NCI-H2081 treated with DMSO at 0.1 percent for 48 hours (cell line): ENCODE measurements around the gene IL31RA.

Experiments used
- DNase-seq: peaks from one replicate; lab custom pipeline; 2025; lab: John Stamatoyannopoulos, UW

The IL31RA gene

GRCh38 chr5:55860288-55860687 lies 9.1 kb downstream of the IL31RA start:
- DNase-seq, result no peak

DNA sequence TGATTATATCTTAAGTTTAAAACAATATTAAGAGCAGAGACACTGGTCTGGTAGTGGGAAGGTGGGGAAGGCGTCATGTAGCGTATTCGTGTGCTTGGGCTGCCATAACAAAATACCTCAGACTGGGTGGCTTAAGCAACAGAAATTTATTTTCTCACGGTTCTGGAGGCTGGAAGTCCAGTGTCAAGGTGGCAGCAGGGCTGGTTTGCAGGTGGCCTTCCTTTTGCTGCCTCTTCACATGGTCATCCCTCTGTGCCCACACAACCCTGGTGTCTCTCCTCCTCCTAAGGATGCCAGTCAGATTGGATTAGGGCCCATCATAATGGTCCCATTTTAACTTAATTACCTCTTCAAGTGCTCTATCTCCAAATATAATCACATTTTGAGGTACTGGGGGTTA lies 9.6 kb downstream of the IL31RA start:
- no peak for DNase-seq

DNA sequence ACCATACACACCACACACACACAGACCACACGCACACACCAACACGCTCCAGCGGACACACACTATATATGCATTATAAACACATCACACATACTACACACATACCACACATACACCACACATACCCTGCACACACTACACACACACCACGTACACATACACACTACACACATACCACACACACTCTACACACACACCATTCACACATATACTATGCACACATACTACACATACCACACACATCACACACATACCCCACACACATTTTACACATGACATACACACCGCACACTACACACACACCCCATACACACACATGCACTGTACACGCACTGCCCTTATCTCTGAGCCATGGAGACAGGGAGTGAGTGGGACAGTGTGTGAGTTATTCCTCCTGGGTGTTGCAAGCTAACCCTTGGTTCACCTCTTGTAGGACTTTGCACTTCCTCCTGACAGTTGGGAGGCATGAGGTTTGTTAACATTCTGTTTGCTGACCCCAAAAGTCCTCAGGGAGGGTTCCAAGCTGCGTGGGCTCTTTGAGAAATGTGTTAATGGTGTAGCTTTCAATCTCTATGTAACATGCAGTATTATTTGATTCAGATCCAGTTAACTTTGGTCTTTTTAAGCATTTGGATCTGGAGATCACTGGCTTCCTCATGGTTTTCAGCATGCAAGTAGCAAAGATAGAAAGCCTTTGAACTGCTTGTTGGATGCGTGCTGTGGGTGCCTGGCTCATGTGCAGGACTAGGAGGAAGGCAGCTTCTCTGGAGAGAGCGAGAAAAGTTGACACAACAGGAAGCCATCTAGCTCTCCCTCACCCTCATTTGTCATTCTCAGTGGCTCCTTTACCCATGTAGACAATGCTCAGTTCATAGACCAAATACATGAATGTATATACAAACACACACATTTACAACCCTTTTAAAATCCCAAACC lies 13.7 kb downstream of the IL31RA start:
- DNase-seq, result no peak

GRCh38 chr5:55865831-55866230 lies 14.7 kb downstream of the IL31RA start:
- DNase-seq, result no peak

- DNase-seq, result no peak
These were observed 15.3 kb downstream of the IL31RA start for GRCh38 chr5:55866485-55866884.

GRCh38 chr5:55866934-55867333 lies 15.8 kb downstream of the IL31RA start:
- no peak for DNase-seq

DNA sequence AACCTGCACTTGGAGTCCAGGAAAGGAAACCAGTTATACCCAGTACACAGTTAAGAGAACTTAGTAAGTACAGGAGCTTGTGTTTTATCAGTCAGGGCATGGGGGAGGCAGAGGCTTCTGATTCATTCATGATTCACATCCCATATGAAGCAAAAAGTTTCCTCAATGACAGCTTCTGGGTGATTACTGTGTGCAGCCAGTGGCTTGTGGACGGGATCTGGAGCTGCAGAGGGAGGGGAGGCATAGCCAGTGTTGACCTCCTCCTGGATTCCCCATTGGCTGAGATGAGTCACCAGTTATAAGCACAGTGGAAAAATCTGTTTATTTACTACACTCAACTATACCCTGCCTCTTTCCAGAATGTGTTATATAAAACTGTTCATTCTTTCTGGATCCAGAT lies 17.7 kb downstream of the IL31RA start:
- no peak for DNase-seq

GRCh38 chr5:55869847-55870246 lies 18.7 kb downstream of the IL31RA start:
- DNase-seq, result no peak

- no peak for DNase-seq
These were observed 22.1 kb downstream of the IL31RA start for GRCh38 chr5:55873234-55873633.

DNA sequence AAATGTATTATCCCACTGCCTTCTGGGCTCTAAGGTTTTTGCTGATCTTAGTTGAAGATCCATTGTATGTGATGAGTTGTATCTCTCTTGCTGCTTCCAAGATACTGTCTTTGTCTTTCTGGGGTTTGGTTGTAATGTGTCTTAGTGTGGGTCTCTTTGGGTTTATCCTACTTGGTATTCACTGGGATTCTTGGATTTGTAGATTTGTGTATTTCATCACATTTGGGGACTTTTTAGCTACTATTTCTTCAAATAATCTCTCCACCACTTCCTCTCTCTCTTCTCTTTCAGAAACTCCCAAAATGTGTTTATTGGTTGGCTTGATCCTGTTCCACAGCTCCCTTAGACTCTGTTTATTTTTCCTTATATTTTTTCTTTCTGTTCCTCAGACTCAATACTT lies 26.5 kb downstream of the IL31RA start:
- DNase-seq, result no peak

DNA sequence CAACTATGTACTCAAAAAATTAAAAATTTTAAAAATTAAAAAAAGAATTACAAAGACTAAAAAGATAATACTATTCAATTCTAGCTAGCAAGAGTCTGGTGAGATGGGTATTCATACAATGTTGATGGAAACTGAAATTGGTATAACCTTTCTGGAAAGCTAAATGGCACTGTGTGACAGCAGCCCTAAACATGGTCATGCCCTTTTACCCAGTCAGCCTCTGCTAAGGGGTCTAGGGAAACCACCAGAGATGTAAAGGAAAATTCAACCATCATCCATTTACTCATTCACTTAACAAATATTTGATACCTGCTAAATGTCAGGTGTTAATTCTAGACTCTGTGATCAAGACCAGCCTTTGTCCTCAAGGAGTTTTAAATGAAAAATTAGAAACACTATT lies 29.3 kb downstream of the IL31RA start:
- DNase-seq, result no peak

DNA sequence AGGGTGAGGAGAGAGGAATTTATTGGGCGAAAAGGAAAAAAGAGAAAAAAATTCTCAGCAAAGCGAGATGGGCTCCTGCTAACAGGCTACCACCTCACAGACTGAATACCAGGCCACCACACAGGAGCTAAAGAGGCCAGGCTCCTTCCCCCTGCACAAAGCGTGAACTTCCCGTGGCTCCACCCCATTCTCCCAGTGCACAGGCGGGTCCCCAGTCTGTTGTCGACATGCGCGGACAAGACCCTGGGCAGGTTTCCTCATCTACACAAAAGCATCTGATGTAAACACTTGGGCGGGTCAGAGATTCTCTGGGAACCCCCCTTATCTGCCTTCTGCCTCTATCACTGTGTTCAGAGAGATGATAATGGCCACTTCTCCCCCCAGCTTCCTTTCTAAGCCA lies 34.2 kb downstream of the IL31RA start:
- no peak for DNase-seq

DNA sequence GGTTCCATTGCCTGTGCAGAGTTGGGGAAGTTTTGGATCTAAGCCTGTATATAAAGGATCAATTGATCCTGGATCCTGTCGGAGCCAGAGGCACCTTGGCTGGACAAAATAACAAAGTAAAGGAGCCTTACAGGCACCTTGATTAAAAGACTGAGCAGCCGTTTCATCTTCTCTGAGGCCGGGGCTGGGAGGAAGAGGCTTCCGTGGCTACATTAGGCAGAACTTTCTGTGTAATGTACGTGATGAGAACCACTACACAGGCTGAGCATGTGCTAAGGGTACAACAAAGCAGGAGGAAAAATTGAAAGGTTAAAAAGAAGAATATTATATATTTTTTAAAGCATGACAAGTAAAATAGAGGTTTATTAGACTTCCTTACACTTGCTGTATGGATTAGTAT lies 37.0 kb downstream of the IL31RA start:
- no peak for DNase-seq

GRCh38 chr5:55892479-55892878 lies 41.3 kb downstream of the IL31RA start:
- DNase-seq, result no peak

DNA sequence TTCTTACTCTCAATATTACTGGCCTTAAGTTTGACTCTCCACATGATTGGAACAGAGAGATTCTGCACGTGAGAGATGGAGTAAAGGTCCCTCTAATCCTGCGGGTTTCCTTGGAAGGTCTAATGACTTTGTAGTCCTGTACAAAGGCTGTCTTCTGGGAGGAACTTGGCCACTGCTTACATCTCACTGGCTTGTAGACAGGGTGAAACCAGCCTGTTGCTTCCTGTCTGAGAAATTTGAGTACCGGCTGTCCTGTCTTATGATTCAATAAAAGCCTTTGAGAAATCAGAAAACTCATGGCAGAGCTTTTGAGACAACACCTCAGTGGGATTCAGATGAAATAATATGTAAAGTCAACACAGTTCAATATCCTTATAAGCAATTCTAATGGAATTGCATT lies 43.0 kb downstream of the IL31RA start:
- no peak for DNase-seq

DNA sequence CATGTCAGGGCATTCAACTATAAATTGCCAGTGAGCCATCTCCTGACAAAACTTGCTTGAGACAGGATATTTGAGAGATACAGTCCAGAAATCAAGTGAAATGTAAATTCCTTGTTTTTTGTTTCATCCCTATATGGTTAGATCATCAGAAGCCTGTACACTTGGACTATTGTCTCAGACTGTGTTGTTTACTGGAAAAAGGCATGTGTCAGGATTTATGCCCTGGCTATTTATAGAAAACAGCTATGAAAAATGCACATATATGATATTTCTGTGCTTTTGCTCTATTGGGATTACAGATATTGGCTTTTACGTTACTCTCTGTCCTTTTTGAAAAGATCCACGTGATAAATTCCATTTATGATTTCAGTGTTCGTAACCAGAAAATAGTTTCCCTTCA lies 44.2 kb downstream of the IL31RA start:
- DNase-seq, result no peak

GRCh38 chr5:55896238-55896637 lies 45.1 kb downstream of the IL31RA start:
- no peak for DNase-seq

DNA sequence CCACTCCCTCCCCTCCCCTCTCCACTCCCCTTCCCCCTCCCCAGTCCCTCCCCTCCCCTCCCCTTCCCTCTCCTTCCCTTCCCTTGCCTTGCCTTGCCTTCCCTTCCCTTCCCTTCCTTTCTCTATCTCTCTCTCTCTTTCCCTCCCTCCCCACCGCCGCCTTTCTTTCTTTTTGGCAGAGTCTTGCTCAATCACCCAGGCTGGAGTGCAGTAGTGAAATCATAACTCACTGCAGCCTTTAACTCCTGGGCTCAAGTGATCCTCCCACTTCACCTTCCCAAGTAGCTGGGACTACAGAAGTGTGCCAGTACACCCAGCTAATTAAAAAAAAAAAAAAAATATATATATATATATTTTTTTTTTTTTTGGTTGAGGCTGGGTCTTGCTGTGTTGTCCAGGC lies 45.5 kb downstream of the IL31RA start:
- no peak for DNase-seq

GRCh38 chr5:55897206-55897894 lies 46.2 kb downstream of the IL31RA start:
- no peak for DNase-seq

DNA sequence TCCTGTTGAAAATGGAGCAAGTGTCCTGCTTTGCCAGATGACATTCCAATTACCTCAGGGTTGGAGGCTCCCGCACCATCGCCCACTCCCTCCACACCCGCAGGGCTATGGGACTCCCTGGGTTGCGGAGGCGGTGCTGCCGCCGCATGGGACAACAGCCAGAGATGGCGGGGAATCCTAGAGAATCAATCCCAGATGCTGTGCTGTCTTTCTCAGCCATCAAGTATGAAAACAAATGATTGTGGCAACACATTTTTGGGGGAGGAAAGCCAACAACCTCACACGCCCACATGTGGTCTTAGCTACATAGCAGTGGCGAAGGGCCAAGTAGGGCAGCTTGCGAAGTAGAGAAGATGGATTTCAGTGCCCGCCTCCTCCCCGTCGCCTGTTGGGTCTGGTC lies 46.7 kb downstream of the IL31RA start:
- no peak for DNase-seq

- DNase-seq, result no peak
These were observed 48.2 kb downstream of the IL31RA start for GRCh38 chr5:55899344-55899743.

- DNase-seq, result no peak
These were observed 48.9 kb downstream of the IL31RA start for GRCh38 chr5:55900068-55900467.

DNA sequence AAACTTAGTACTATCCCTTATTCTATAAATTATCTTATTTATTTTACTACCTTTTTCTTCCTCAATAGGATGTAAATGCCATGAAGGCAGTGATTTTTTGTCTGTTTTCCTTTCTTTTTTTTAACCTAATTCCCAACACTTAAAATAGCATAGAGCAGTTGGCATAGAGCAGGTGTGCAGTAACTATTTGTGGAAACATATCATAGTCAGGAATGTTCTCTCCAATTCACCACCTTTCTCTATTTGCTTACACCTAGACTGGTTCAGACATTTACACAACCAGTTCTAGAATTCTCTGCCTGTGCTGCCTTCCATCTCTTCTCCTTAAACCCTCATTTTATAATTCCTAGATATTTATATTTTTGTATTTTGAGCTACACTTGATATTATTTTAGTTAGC lies 49.6 kb downstream of the IL31RA start:
- no peak for DNase-seq

DNA sequence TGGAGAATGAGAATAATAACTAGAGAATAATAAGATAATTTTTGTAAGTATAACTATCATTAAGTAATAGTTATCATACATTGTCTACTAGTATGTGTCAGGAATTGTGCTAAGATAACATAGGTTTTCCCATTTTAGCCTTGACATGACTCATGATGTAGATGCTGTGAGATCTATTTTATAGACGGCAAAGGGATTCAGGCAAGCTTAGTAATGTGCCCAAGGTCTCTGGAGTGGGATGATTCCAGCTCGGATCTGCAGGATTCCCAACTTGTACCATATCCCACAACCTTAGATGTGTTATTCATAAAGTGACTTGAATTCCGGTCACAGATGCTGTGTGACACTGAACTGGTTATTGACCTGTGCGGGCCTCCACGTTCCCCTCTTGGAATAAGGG lies 51.5 kb downstream of the IL31RA start:
- DNase-seq, result no peak
